B cell (primary cell): ENCODE measurements around the gene NRIP3. TPM values are rescaled to one million over a fixed set of nuclear protein-coding genes. Genes with fewer than 3 reads are reported as not detected.
A peak's percentile ranks its signal among the peaks of the same experiment; 100 is the strongest.
"Not testable (repeated sequence)": the region's sequence is repeated elsewhere in the genome, so short reads cannot be mapped to it uniquely, and the experiment has no call there.

Experiments
- ATAC-seq: fragments of 200-7000 bp; cut with Tn5 transposase; one replicate; pipeline ENCODE4 v1.10.0; 2021; ENCODE audit warnings: low read depth, mild to moderate bottlenecking, moderate number of reproducible peaks, moderate library complexity
- CTCF ChIA-PET: fragments of 350-600 bp; sonication (Branson Sonifier 250); formaldehyde crosslinking; loops from one replicate; lab custom pipeline; 2021; ENCODE audit warnings: antibody characterized with exemption, inconsistent platforms; lab: Charles Lee
- POLR2A ChIA-PET: fragments of 350-600 bp; sonication (Branson Sonifier 250); formaldehyde crosslinking; loops from one replicate; lab custom pipeline; 2021; ENCODE audit warnings: antibody characterized with exemption; lab: Charles Lee
- DNase-seq: peaks from one replicate; pipeline ENCODE4 v3.0.0; 2013
- H2AFZ ChIP-seq: 2 replicates; pipeline ENCODE4 v1.6.1; 2012; ENCODE audit warnings: mild to moderate bottlenecking, low read depth, low read length; ENCODE audit not compliant: insufficient read depth, poor library complexity, severe bottlenecking
- H3K27ac ChIP-seq, 2 donors: 1 replicate in 1 of 2; 2 replicates in 1 of 2; pipeline ENCODE4 v1.5.1; 2012 to 2013; ENCODE audit warnings: low read length in 2 of 2, mild to moderate bottlenecking in 2 of 2, moderate library complexity in 1 of 2
- H3K27me3 ChIP-seq, 4 experiments: fragments of 200-600 bp in 1 of 4; sonication (generic) in 1 of 4; replicated peaks in 1 of 4; 1 replicate in 2 of 4; 2 replicates in 2 of 4; pipeline versions ENCODE4 v1.6.1 to v1.7.0; 2013 to 2016; ENCODE audit warnings: low read length in 3 of 4, mild to moderate bottlenecking in 2 of 4, mixed read lengths in 1 of 4, moderate library complexity in 1 of 4; ENCODE audit not compliant: insufficient read depth in 4 of 4, control insufficient read depth in 3 of 4; ENCODE audit errors: control extremely low read depth in 1 of 4
- H3K36me3 ChIP-seq, 2 experiments: replicated peaks in 1 of 2; 1 replicate in 1 of 2; 2 replicates in 1 of 2; pipeline versions ENCODE4 v1.6.1 to v1.7.1; 2013; ENCODE audit warnings: low read length in 1 of 2; ENCODE audit not compliant: insufficient read depth in 2 of 2, control insufficient read depth in 1 of 2; ENCODE audit errors: control extremely low read depth in 1 of 2, extremely low read depth in 1 of 2
- H3K4me1 ChIP-seq, 2 donors: fragments of 200-600 bp in 1 of 2; sonication (generic) in 1 of 2; 1 replicate in 1 of 2; 2 replicates in 1 of 2; pipeline versions ENCODE4 v1.5.1 to v1.6.1; 2013 to 2017; ENCODE audit warnings: low read length in 2 of 2; ENCODE audit not compliant: control insufficient read depth in 2 of 2, insufficient read depth in 2 of 2
- H3K4me2 ChIP-seq: replicated peaks from 2 replicates; pipeline ENCODE3; 2012; ENCODE audit warnings: mild to moderate bottlenecking, low read depth, low read length; ENCODE audit not compliant: poor library complexity, severe bottlenecking
- H3K4me3 ChIP-seq, 5 experiments: fragments of 200-600 bp in 1 of 5; sonication (generic) in 1 of 5; 1 replicate in 3 of 5; 2 replicates in 2 of 5; pipeline versions ENCODE4 v1.5.1 to v1.7.0; 2011 to 2016; ENCODE audit warnings: low read length in 4 of 5, mild to moderate bottlenecking in 4 of 5, low read depth in 2 of 5, control low read depth in 1 of 5, moderate library complexity in 1 of 5; ENCODE audit not compliant: insufficient read depth in 1 of 5; ENCODE audit errors: control extremely low read depth in 1 of 5, extremely low read depth in 1 of 5
- H3K79me2 ChIP-seq: fragments of 200-600 bp; sonication (generic); one replicate; pipeline ENCODE4 v1.6.0; 2016; ENCODE audit warnings: low read length; ENCODE audit not compliant: control insufficient read depth, insufficient read depth
- H3K9ac ChIP-seq: fragments of 200-600 bp; sonication (generic); 2 replicates; pipeline ENCODE4 v1.6.1; 2017; ENCODE audit warnings: mild to moderate bottlenecking, low read length, moderate library complexity
- H3K9me3 ChIP-seq, 3 donors: one replicate each; pipeline versions ENCODE4 v1.6.1 to v1.7.1; 2013; ENCODE audit warnings: low read length in 2 of 3; ENCODE audit not compliant: control insufficient read depth in 2 of 3, insufficient read depth in 1 of 3; ENCODE audit errors: control extremely low read depth in 1 of 3
- H4K20me1 ChIP-seq: 2 replicates; pipeline ENCODE4 v1.6.0; 2012; ENCODE audit warnings: mild to moderate bottlenecking, low read length; ENCODE audit not compliant: insufficient read depth, control insufficient read depth, poor library complexity, severe bottlenecking
- H3K27ac Mint-ChIP-seq: one replicate; pipeline ENCODE4 v1.8.0; 2021; ENCODE audit warnings: mixed read lengths
- H3K27me3 Mint-ChIP-seq: one replicate; pipeline ENCODE4 v1.8.0; 2021; ENCODE audit warnings: mixed read lengths
- H3K4me1 Mint-ChIP-seq: one replicate; pipeline ENCODE4 v1.8.0; 2021; ENCODE audit warnings: mixed read lengths
- H3K4me3 Mint-ChIP-seq: one replicate; pipeline ENCODE4 v1.8.0; 2021; ENCODE audit warnings: mixed read lengths
- H3K9me3 Mint-ChIP-seq: one replicate; pipeline ENCODE4 v1.8.0; 2022; ENCODE audit warnings: mixed read lengths; ENCODE audit not compliant: insufficient read depth
- CTCF ChIP-seq: fragments of 200-600 bp; IDR thresholded peaks from one replicate; pipeline ENCODE4 v1.8.0; 2022; ENCODE audit warnings: antibody characterized with exemption, mild to moderate bottlenecking
- WGBS: methylation state at CpG from one replicate; pipeline ENCODE4 v1.1.5; 2013; ENCODE audit warnings: missing lambda C conversion rate; ENCODE audit not compliant: insufficient coverage; 5-methylcytosine and 5-hydroxymethylcytosine counted together
- intact Hi-C: fragments of 100-400 bp; cut with micrococcal nuclease; formaldehyde crosslinking; loops from one replicate; pipeline ENCODE4 v1.10.0; 2022
- polyA plus RNA-seq: library from polyadenylated mRNA; depleted of rRNA; stranded (reverse); fragments of >200 nt; gene quantifications from 2 replicates; pipeline ENCODE4 v1.2.3, GENCODE V29; 2012
- total RNA-seq, 2 donors: library from RNA; stranded (reverse); fragments of 120-200 nt in 1 of 2; gene quantifications; 1 replicate in 1 of 2; 2 replicates in 1 of 2; pipeline versions ENCODE4 v1.2.3 to v1.2.4, GENCODE V29; 2013 to 2022

NRIP3 gene
- total and polyA plus RNA-seq, 2 donors (not counting 1 experiment from before 2014, with no cell fraction given) = 0.13 to 0.59 TPM

DNA sequence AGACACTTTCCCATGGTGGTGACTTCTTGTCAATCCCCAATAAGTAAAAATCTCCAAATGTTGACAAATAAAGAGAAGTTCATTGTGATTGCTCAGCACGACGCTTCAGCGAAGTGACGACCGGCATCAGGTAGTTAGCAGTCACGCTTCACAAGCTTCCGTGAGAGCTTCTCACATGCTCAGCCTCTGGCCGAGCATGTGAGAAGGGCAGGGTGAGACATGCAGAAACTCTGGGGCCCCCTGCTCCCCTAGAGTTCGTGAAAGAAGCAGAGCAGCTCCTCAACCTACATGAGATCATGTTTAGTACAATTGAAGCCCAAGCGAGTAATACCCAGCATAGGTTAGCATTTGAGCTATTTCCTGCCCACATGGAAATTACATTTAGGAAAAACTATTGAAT lies 66.6 kb downstream of the NRIP3 start:
- WGBS = 88% methylated on average over 8 of the region's 10 CpGs
- ChIA-PET CTCF (interaction anchor here (1.1 kb wide), 1 partner anchor 22 kb away, joined by 7 read pairs; no protein-coding TSS in a partner anchor), POLR2A (no interaction called here)
- Mint-ChIP-seq H3K9me3 (no peaks in the 10 kb centered on the region), H3K27me3 (peaks cover 9% of the 10 kb centered on the region), H3K4me1 (peaks cover 3% of the 10 kb centered on the region), H3K4me3 (peak overlapping the region; percentile 14), H3K27ac (no peak overlapping the region)
- Histone ChIP-seq H4K20me1 (no peaks in the 10 kb centered on the region), H2AFZ (no peak overlapping the region), H3K27me3 (no peaks in the 10 kb centered on the region), H3K4me1 (no peaks in the 10 kb centered on the region), H3K9me3 (no peaks in the 10 kb centered on the region), H3K27ac (no peak overlapping the region), H3K36me3 (no peaks in the 10 kb centered on the region), H3K4me3 (no peak overlapping the region), H3K9ac (no peak overlapping the region), H3K79me2 (no peaks in the 10 kb centered on the region), H3K4me2 (no peak overlapping the region)
- ATAC-seq = no peak
- DNase-seq = peak; percentile 17
- no peak for TF ChIP-seq CTCF
- intact Hi-C loops = no loop called here

DNA sequence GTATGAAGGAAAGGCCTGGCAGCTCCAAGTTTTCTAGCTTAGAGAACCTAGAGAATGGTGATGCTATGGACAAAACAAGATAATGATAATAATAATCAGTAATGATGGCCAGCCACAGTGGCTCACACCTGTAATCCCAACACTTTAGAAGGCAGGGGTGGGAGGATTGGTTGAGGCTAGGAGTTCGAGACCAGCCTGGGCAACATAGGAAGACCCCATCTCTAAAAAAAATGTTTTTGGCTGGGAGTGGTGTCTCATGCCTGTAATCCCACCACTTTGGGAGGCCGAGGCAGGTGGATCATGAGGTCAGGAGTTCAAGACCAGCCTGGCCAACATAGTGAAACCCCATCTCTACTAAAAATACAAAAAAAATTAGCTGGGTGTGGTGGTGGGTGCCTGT lies 68.0 kb downstream of the NRIP3 start:
- WGBS = no CpG with 5 or more reads among the region's 2 CpGs
- H4K20me1 ChIP-seq, H3K4me1 Mint-ChIP-seq, H3K79me2 ChIP-seq, intact Hi-C loops, CTCF ChIA-PET, H3K27me3 Mint-ChIP-seq, H3K4me1 ChIP-seq, H3K4me3 Mint-ChIP-seq, H3K9me3 ChIP-seq, H3K4me2 ChIP-seq, H3K27me3 ChIP-seq, H3K9ac ChIP-seq, POLR2A ChIA-PET, H3K36me3 ChIP-seq, ATAC-seq, H3K4me3 ChIP-seq, H2AFZ ChIP-seq, H3K27ac Mint-ChIP-seq, H3K27ac ChIP-seq, DNase-seq, H3K9me3 Mint-ChIP-seq: not testable (repeated sequence)
